Fibroblast of pulmonary artery (primary cell): ENCODE data around the gene HOXA7.

ENCODE experiments used
- DNase-seq: peaks from one replicate; pipeline ENCODE4 v3.0.0-alpha.2; 2010; ENCODE audit warnings: low read depth
- H3K4me3 ChIP-seq: replicated peaks from 2 replicates; pipeline ENCODE4 v1.5.1; 2011; ENCODE audit warnings: low read depth, mild to moderate bottlenecking, control low read depth, low read length, moderate library complexity
- CTCF ChIP-seq: IDR thresholded peaks from 2 replicates; pipeline ENCODE4 v1.5.1; 2011; ENCODE audit warnings: mild to moderate bottlenecking, control low read depth, low read length, inconsistent platforms; ENCODE audit errors: missing control alignments

The HOXA7 gene

GRCh38 chr7:27130540-27131389, 25.7 kb downstream of the HOXA7 start, which contains the start of gene HOXA4:
TSS of gene HOXA4 (minus strand) at chr7:27130757. CDS start at chr7:27130733, 24 bp downstream.
- H3K4me3 ChIP-seq: peak within 1 kb of the TSS; percentile 46
- DNase-seq: peak; percentile 53

GRCh38 chr7:27129729-27130539, 26.5 kb downstream of the HOXA7 start:
- peak overlapping the region; percentile 16 for H3K4me3 ChIP-seq
- TF ChIP-seq CTCF: no peak
- DNase-seq: no peak

More at GRCh38 chr7:27130540-27131389, 25.7 kb downstream of the HOXA7 start, which contains the start of gene HOXA4:
- TF ChIP-seq CTCF: no peak

GRCh38 chr7:27128776-27129728, 27.4 kb downstream of the HOXA7 start:
- no peak for DNase-seq
- H3K4me3 ChIP-seq: peak overlapping the region; percentile 16
- no peak for TF ChIP-seq CTCF

- TF ChIP-seq CTCF: no peak
- no peak overlapping the region for H3K4me3 ChIP-seq
- no peak for DNase-seq
Measured at GRCh38 chr7:27128034-27128433, 28.4 kb downstream of the HOXA7 start.

GRCh38 chr7:27126596-27127327, 29.7 kb downstream of the HOXA7 start:
- no peak for DNase-seq
- no peak for TF ChIP-seq CTCF
- H3K4me3 ChIP-seq: no peak overlapping the region
